Colonic mucosa (tissue), 4 donors: ENCODE data around the gene TCFL5. TPM values are rescaled to one million over a fixed set of nuclear protein-coding genes. Genes with fewer than 3 reads are reported as not detected.

Experiments
- DNase-seq: peaks from one replicate; pipeline ENCODE4 v3.0.0-alpha.2; 2020
- H3K27ac ChIP-seq: fragments of 200-600 bp; one replicate; pipeline ENCODE4 v1.8.0; 2021
- H3K27me3 ChIP-seq: fragments of 200-600 bp; one replicate; pipeline ENCODE4 v1.8.0; 2021
- H3K36me3 ChIP-seq: fragments of 200-600 bp; one replicate; pipeline ENCODE4 v1.8.0; 2021
- H3K4me1 ChIP-seq: fragments of 200-600 bp; one replicate; pipeline ENCODE4 v1.8.0; 2021; ENCODE audit warnings: mild to moderate bottlenecking
- H3K4me3 ChIP-seq: fragments of 200-600 bp; one replicate; pipeline ENCODE4 v1.8.0; 2021
- H3K9ac ChIP-seq, 2 donors: one replicate each; pipeline ENCODE4 v1.7.0; 2013; ENCODE audit warnings: control low read depth in 2 of 2, low read depth in 2 of 2, low read length in 2 of 2
- H3K9me3 ChIP-seq: fragments of 200-600 bp; one replicate; pipeline ENCODE4 v1.8.0; 2021
- intact Hi-C: fragments of 100-400 bp; cut with DNase I; formaldehyde crosslinking; loops from one replicate; pipeline ENCODE4 v1.14.1; 2022
- total RNA-seq, 2 donors: library from RNA; stranded (reverse); fragmentation: NEBNext Ultra II Directional in 1 of 2; extraction: Animal tissue kit (Norgen Biotek cat#: 25700) in 1 of 2; gene quantifications; one replicate each; pipeline ENCODE4 v1.2.1, GENCODE V29; 2021
- TF ChIP-seq, protein P1 (sequence below): fragments of 200-600 bp; IDR thresholded peaks from one replicate; pipeline ENCODE4 v1.8.0; 2022; ENCODE audit warnings: antibody characterized with exemption, mild to moderate bottlenecking
- donor health status: healthy.
- donor health status: DM: no; HTN: no; CAD: no.
- donor health status: DM: no; HTN: no; CAD: no.

TCFL5 gene
- total RNA-seq, 2 donors from 2014 or later, result 6.2 to 7.3 TPM

DNA sequence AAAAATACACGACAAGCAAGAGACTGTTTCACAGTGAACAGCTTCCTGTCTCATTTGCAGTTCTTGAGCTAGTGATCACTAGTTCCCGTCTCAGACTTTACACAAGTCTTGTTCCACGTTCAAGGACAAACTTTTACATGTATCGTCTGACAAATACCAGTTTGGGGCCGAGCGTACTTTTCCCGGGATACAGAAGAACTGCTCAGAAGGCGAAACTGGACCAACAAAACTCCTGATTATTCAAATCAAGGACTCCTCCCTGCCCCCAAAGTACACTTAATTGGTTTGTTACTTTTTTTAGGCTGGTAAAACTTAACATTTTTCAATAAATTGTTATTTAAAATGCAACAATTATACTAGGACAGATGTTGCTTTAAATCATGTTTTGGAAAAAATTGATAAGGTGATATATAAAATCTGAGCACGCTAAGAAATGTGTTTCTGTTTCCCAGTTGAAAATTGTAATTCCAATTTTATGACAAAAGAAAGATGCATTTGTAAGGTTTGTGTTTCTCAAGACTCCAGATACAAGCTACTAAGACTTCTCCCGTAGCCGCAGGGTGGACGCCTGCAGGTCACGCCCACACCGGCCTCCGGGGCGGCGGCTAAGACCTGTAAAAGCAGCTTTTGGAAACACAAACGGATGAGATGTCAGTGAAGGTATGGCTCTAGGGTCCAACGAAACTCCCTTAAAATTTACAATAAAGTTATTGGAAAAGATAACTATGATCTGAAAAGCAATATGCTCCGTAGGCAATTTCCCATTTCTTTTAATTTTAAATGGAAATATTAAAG lies 16.8 kb upstream of the TCFL5 start:
- TF ChIP-seq, protein P1, sequence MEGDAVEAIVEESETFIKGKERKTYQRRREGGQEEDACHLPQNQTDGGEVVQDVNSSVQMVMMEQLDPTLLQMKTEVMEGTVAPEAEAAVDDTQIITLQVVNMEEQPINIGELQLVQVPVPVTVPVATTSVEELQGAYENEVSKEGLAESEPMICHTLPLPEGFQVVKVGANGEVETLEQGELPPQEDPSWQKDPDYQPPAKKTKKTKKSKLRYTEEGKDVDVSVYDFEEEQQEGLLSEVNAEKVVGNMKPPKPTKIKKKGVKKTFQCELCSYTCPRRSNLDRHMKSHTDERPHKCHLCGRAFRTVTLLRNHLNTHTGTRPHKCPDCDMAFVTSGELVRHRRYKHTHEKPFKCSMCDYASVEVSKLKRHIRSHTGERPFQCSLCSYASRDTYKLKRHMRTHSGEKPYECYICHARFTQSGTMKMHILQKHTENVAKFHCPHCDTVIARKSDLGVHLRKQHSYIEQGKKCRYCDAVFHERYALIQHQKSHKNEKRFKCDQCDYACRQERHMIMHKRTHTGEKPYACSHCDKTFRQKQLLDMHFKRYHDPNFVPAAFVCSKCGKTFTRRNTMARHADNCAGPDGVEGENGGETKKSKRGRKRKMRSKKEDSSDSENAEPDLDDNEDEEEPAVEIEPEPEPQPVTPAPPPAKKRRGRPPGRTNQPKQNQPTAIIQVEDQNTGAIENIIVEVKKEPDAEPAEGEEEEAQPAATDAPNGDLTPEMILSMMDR, result no peak
- Histone ChIP-seq H3K36me3 (no peaks in the 10 kb centered on the region), H3K9me3 (no peaks in the 10 kb centered on the region), H3K9ac (no peak overlapping the region), H3K4me3 (no peak overlapping the region), H3K4me1 (no peaks in the 10 kb centered on the region), H3K27ac (no peak overlapping the region), H3K27me3 (no peaks in the 10 kb centered on the region)
- no peak for DNase-seq
- intact Hi-C loops, result no loop called here

- DNase-seq, result no peak
- Histone ChIP-seq H3K27me3 (no peaks in the 10 kb centered on the region), H3K27ac (no peak overlapping the region), H3K4me3 (no peak overlapping the region), H3K4me1 (no peaks in the 10 kb centered on the region), H3K9me3 (no peaks in the 10 kb centered on the region), H3K36me3 (no peaks in the 10 kb centered on the region), H3K9ac (no peak overlapping the region)
- intact Hi-C loops, result no loop called here
- TF ChIP-seq, protein P1, result no peak
Observed at GRCh38 chr20:62876902-62877816, 15.5 kb upstream of the TCFL5 start.

DNA sequence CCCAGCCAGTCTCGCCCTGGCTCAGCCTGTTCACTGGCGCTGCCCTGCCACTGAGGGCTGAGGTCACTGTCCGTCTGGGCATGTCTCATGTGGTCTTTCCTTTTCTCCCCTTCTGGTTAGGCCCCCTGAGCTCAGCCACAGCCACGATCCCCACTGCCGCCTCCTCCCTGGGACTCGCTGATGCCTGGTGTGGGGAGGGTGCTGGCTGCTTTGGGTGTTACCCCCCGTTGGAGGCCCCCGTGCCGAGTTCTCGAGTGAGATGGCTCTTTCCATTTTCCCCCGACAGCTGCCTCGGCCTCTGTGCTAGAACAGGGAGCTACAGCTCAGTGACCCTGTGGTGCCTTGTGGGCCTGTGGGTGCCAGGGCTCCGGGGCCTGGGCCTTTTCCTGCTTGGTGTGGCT lies 14.9 kb upstream of the TCFL5 start:
- DNase-seq, result no peak
- intact Hi-C loops, result no loop called here

DNA sequence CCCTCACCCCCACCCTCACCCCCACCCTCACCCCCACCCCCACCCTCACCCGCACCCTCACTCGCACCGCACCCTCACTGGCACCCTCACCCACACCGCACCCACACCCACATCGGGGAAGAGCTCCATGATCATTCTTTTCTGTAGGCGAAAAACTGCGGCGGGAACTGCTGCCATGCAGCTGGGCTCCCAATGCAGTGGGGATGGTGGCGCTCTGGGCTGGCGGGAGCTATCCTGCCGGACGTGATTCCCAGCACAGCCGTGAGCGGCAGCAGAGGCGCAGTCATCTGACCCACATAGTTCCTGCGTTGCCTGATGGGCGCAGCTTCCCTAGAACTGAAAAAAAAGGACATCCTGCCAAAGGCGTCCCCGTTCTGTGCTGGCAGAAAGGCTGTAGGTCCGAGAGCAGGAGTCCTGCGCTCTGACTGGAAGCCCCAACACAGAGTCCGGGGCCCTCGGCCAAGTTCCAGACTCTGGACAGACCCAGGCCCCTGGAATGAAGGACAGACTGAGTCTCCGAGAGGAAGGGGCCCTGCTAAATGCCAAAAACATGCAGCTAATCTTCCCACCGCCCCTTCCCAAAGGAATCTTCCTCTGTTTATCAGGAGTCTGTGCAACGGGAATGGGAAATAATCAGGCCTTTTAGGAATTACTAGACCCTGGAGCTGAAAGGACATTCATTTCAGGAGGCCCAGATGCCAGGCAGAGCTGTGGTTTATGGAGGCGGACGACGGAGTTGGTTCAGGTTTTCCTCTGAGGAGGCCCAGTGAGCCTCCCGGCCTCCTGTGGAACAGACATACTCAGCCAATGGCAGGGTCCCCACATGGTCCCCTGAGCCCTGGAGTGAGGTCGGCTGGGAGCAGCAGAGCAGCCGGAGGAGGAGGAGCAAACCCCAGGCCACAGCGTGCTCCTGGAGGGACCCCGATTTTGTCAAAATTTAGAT lies 14.1 kb upstream of the TCFL5 start:
- peak; percentile 66 for DNase-seq
- H3K27ac ChIP-seq, result peak overlapping the region; percentile 36
- no peak overlapping the region for H3K9ac ChIP-seq
- no peaks in the 10 kb centered on the region for H3K4me1 ChIP-seq
- H3K9me3 ChIP-seq, result no peaks in the 10 kb centered on the region
- TF ChIP-seq, protein P1, result peak; percentile 30
- H3K36me3 ChIP-seq, result no peaks in the 10 kb centered on the region
- intact Hi-C loops, result no loop called here
- H3K27me3 ChIP-seq, result no peaks in the 10 kb centered on the region
- H3K4me3 ChIP-seq, result no peak overlapping the region

More for the DNA sequence above, 14.9 kb upstream of the TCFL5 start:
- H3K27ac ChIP-seq, result no peak overlapping the region
- H3K36me3 ChIP-seq, result no peaks in the 10 kb centered on the region
- H3K9me3 ChIP-seq, result no peaks in the 10 kb centered on the region
- no peak overlapping the region for H3K9ac ChIP-seq
- H3K4me1 ChIP-seq, result no peaks in the 10 kb centered on the region
- no peak overlapping the region for H3K4me3 ChIP-seq
- TF ChIP-seq, protein P1, result no peak
- H3K27me3 ChIP-seq, result no peaks in the 10 kb centered on the region

DNA sequence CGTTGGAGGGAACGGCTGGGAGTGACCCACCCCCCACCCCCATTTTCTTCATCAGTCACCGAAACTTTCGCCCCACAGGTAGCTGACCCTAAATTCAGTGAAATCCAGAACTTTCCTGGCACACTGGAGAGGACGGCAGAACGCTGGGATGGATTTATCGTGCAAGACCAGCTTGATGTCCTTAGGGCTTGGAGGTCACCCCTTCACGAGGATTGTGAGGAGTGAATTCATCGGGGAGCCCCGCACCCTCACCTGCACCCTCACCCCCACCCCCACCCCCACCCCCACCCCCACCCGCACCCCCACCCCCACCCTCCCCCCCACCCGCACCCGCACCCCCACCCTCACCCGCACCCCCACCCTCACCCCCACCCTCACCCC lies 13.3 kb upstream of the TCFL5 start:
- intact Hi-C loops, result no loop called here
- no peak for DNase-seq
- TF ChIP-seq, protein P1, result no peak

More for the DNA sequence above, 13.3 kb upstream of the TCFL5 start:
- no peak overlapping the region for H3K4me3 ChIP-seq
- no peak overlapping the region for H3K9ac ChIP-seq
- H3K36me3 ChIP-seq, result no peaks in the 10 kb centered on the region
- H3K27me3 ChIP-seq, result no peaks in the 10 kb centered on the region
- H3K4me1 ChIP-seq, result no peaks in the 10 kb centered on the region
- H3K27ac ChIP-seq, result no peak overlapping the region
- no peaks in the 10 kb centered on the region for H3K9me3 ChIP-seq
